HepG2 (cell line): Measurements from ENCODE around the gene ASAP2. TPM values are rescaled to one million over a fixed set of nuclear protein-coding genes. Genes with fewer than 3 reads are reported as not detected.

Experiments
- MAFF ChIP-seq: IDR thresholded peaks from 2 replicates; pipeline ENCODE4 v1.6.1; 2011; ENCODE audit warnings: low read depth, low read length, improper control_type of control experiment
- ZNF749 ChIP-seq: sonication (generic); formaldehyde crosslinking; IDR thresholded peaks from 2 replicates; pipeline ENCODE4 v1.8.0; 2022; ENCODE audit warnings: mild to moderate bottlenecking, missing genetic modification reagents, moderate library complexity, borderline replicate concordance
- polyA plus RNA-seq, 8 experiments: library from polyadenylated mRNA; depleted of rRNA in 3 of 8; stranded (reverse) in 7 of 8; unstranded in 1 of 8; fragments of >200 nt; fragmentation: Illumina TruSeq in 4 of 8; extraction: Trizol in 4 of 8; gene quantifications; 2 replicates each; pipeline versions ENCODE4 v1.2.1 to v1.2.3, GENCODE V29; 2011 to 2016; ENCODE audit warnings: low read depth in 4 of 8, missing spikeins in 1 of 8, mixed read lengths in 1 of 8; ENCODE audit not compliant: insufficient read depth in 1 of 8
- total RNA-seq, 5 experiments: library from RNA; depleted of rRNA; stranded (reverse); fragments of >200 nt; fragmentation: Illumina TruSeq; extraction: Trizol; gene quantifications; 2 replicates each; pipeline ENCODE4 v1.2.3, GENCODE V29; 2016; ENCODE audit warnings: low read depth in 1 of 5
- TF ChIP-seq, protein P1 (sequence below): sonication (generic); formaldehyde crosslinking; IDR thresholded peaks from 2 replicates; pipeline ENCODE4 v1.5.0; 2020; ENCODE audit warnings: mild to moderate bottlenecking, missing genetic modification reagents, borderline replicate concordance
- TF ChIP-seq, protein P2 (sequence below): sonication (generic); formaldehyde crosslinking; IDR thresholded peaks from 2 replicates; pipeline ENCODE4 v1.4.0; 2020; ENCODE audit warnings: mild to moderate bottlenecking, missing genetic modification reagents
- TF ChIP-seq, protein P3 (sequence below): sonication (generic); formaldehyde crosslinking; IDR thresholded peaks from 2 replicates; pipeline ENCODE4 v1.4.0; 2020; ENCODE audit warnings: mild to moderate bottlenecking, missing genetic modification reagents, borderline replicate concordance
- TF ChIP-seq, protein P4 (sequence below): sonication (generic); formaldehyde crosslinking; IDR thresholded peaks from 2 replicates; pipeline ENCODE4 v1.4.0; 2020; ENCODE audit warnings: missing genetic modification reagents
- TF ChIP-seq, protein P5 (sequence below): sonication (generic); formaldehyde crosslinking; IDR thresholded peaks from 2 replicates; pipeline ENCODE4; 2020; ENCODE audit warnings: missing genetic modification reagents, mild to moderate bottlenecking, borderline replicate concordance

ASAP2 gene
- total and polyA plus RNA-seq, 2 of the 13 experiments (the other 11 are each of a cell fraction or from before 2014, with no cell fraction given): 7.3 to 22.3 TPM

DNA sequence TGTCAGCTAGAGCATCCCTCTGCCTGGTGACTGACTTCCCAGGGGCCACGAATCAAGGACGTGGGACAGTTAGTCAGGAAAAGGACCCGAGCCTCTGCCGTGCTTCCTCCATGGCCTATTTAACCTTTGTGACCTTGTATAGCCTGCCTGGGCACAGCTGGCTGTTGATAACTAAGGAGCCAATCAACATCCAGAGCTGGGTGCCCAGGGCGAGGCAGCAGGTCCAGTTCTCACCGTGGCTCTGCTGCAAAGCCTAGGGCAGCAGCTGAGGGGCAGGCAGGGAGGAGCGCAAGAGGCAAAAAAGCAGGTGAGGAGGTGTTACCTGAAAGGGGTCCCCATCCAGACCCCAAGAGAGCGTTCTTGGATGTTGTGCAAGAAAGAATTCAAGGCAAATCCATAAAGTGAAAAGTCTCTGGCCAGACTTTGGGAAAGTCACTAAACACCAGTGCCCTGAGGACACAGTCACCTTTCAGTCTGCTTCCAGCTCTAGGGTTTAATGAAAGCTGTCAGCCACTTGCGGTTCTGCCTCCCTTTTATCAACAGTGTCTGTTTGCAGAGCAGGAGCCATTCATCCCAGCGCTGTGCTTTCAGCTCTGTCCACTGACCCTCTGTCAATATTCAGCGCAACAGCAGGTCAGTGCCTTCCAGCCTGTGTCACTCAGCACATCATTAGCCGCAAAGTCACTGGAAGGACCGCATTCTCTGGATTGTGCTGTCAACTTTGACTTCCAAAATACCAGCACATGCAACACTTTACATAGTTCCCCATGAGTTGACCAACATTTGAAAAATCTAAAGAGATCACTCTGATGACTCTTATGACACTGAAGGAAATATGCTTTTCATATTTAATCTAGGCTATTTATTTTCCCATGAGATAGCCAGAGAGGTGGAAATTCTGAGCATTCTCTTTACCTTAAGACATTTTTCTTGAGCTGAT, 38.6 kb upstream of the ASAP2 start (continued):
- TF ChIP-seq, protein P1, sequence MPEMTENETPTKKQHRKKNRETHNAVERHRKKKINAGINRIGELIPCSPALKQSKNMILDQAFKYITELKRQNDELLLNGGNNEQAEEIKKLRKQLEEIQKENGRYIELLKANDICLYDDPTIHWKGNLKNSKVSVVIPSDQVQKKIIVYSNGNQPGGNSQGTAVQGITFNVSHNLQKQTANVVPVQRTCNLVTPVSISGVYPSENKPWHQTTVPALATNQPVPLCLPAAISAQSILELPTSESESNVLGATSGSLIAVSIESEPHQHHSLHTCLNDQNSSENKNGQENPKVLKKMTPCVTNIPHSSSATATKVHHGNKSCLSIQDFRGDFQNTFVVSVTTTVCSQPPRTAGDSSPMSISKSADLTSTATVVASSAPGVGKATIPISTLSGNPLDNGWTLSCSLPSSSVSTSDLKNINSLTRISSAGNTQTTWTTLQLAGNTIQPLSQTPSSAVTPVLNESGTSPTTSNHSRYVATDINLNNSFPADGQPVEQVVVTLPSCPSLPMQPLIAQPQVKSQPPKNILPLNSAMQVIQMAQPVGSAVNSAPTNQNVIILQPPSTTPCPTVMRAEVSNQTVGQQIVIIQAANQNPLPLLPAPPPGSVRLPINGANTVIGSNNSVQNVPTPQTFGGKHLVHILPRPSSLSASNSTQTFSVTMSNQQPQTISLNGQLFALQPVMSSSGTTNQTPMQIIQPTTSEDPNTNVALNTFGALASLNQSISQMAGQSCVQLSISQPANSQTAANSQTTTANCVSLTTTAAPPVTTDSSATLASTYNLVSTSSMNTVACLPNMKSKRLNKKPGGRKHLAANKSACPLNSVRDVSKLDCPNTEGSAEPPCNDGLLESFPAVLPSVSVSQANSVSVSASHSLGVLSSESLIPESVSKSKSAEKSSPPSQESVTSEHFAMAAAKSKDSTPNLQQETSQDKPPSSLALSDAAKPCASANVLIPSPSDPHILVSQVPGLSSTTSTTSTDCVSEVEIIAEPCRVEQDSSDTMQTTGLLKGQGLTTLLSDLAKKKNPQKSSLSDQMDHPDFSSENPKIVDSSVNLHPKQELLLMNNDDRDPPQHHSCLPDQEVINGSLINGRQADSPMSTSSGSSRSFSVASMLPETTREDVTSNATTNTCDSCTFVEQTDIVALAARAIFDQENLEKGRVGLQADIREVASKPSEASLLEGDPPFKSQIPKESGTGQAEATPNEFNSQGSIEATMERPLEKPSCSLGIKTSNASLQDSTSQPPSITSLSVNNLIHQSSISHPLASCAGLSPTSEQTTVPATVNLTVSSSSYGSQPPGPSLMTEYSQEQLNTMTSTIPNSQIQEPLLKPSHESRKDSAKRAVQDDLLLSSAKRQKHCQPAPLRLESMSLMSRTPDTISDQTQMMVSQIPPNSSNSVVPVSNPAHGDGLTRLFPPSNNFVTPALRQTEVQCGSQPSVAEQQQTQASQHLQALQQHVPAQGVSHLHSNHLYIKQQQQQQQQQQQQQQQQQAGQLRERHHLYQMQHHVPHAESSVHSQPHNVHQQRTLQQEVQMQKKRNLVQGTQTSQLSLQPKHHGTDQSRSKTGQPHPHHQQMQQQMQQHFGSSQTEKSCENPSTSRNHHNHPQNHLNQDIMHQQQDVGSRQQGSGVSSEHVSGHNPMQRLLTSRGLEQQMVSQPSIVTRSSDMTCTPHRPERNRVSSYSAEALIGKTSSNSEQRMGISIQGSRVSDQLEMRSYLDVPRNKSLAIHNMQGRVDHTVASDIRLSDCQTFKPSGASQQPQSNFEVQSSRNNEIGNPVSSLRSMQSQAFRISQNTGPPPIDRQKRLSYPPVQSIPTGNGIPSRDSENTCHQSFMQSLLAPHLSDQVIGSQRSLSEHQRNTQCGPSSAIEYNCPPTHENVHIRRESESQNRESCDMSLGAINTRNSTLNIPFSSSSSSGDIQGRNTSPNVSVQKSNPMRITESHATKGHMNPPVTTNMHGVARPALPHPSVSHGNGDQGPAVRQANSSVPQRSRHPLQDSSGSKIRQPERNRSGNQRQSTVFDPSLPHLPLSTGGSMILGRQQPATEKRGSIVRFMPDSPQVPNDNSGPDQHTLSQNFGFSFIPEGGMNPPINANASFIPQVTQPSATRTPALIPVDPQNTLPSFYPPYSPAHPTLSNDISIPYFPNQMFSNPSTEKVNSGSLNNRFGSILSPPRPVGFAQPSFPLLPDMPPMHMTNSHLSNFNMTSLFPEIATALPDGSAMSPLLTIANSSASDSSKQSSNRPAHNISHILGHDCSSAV (CRISPR knock-in tag): no peak
- TF ChIP-seq, protein P2, sequence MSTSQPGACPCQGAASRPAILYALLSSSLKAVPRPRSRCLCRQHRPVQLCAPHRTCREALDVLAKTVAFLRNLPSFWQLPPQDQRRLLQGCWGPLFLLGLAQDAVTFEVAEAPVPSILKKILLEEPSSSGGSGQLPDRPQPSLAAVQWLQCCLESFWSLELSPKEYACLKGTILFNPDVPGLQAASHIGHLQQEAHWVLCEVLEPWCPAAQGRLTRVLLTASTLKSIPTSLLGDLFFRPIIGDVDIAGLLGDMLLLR (CRISPR knock-in tag): peak; percentile 68; the same call in 1 of the 2 replicates
- 0 out of 2 replicates have a peak, but pooled peaks have one; percentile 12 for TF ChIP-seq MAFF
- TF ChIP-seq, protein P3, sequence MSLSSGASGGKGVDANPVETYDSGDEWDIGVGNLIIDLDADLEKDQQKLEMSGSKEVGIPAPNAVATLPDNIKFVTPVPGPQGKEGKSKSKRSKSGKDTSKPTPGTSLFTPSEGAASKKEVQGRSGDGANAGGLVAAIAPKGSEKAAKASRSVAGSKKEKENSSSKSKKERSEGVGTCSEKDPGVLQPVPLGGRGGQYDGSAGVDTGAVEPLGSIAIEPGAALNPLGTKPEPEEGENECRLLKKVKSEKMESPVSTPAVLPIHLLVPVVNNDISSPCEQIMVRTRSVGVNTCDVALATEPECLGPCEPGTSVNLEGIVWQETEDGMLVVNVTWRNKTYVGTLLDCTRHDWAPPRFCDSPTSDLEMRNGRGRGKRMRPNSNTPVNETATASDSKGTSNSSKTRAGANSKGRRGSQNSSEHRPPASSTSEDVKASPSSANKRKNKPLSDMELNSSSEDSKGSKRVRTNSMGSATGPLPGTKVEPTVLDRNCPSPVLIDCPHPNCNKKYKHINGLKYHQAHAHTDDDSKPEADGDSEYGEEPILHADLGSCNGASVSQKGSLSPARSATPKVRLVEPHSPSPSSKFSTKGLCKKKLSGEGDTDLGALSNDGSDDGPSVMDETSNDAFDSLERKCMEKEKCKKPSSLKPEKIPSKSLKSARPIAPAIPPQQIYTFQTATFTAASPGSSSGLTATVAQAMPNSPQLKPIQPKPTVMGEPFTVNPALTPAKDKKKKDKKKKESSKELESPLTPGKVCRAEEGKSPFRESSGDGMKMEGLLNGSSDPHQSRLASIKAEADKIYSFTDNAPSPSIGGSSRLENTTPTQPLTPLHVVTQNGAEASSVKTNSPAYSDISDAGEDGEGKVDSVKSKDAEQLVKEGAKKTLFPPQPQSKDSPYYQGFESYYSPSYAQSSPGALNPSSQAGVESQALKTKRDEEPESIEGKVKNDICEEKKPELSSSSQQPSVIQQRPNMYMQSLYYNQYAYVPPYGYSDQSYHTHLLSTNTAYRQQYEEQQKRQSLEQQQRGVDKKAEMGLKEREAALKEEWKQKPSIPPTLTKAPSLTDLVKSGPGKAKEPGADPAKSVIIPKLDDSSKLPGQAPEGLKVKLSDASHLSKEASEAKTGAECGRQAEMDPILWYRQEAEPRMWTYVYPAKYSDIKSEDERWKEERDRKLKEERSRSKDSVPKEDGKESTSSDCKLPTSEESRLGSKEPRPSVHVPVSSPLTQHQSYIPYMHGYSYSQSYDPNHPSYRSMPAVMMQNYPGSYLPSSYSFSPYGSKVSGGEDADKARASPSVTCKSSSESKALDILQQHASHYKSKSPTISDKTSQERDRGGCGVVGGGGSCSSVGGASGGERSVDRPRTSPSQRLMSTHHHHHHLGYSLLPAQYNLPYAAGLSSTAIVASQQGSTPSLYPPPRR: peak; percentile 84
- 0 out of 2 replicates have a peak, but pooled peaks have one; percentile 19 for TF ChIP-seq ZNF749 (CRISPR knock-in tag)
- TF ChIP-seq, protein P4, sequence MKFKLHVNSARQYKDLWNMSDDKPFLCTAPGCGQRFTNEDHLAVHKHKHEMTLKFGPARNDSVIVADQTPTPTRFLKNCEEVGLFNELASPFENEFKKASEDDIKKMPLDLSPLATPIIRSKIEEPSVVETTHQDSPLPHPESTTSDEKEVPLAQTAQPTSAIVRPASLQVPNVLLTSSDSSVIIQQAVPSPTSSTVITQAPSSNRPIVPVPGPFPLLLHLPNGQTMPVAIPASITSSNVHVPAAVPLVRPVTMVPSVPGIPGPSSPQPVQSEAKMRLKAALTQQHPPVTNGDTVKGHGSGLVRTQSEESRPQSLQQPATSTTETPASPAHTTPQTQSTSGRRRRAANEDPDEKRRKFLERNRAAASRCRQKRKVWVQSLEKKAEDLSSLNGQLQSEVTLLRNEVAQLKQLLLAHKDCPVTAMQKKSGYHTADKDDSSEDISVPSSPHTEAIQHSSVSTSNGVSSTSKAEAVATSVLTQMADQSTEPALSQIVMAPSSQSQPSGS: peak; percentile 66; the same call in 1 of the 2 replicates
- TF ChIP-seq, protein P5, sequence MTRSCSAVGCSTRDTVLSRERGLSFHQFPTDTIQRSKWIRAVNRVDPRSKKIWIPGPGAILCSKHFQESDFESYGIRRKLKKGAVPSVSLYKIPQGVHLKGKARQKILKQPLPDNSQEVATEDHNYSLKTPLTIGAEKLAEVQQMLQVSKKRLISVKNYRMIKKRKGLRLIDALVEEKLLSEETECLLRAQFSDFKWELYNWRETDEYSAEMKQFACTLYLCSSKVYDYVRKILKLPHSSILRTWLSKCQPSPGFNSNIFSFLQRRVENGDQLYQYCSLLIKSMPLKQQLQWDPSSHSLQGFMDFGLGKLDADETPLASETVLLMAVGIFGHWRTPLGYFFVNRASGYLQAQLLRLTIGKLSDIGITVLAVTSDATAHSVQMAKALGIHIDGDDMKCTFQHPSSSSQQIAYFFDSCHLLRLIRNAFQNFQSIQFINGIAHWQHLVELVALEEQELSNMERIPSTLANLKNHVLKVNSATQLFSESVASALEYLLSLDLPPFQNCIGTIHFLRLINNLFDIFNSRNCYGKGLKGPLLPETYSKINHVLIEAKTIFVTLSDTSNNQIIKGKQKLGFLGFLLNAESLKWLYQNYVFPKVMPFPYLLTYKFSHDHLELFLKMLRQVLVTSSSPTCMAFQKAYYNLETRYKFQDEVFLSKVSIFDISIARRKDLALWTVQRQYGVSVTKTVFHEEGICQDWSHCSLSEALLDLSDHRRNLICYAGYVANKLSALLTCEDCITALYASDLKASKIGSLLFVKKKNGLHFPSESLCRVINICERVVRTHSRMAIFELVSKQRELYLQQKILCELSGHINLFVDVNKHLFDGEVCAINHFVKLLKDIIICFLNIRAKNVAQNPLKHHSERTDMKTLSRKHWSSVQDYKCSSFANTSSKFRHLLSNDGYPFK: no peak
